Ishikawa (cell line): ENCODE data around the gene DIPK1C.

Experiments
- CEBPB ChIP-seq: IDR thresholded peaks from 2 replicates; pipeline ENCODE4 v1.6.1; 2012
- CREB1 ChIP-seq: IDR thresholded peaks from 2 replicates; pipeline ENCODE4 v1.6.1; 2012; ENCODE audit warnings: low read depth
- EGR1 ChIP-seq: IDR thresholded peaks from 2 replicates; pipeline ENCODE4 v1.6.1; 2012
- EP300 ChIP-seq: IDR thresholded peaks from 2 replicates; pipeline ENCODE4 v1.6.1; 2012; ENCODE audit warnings: borderline replicate concordance
- FOXM1 ChIP-seq: IDR thresholded peaks from 2 replicates; pipeline ENCODE4 v1.6.1; 2012; ENCODE audit warnings: low read depth, borderline replicate concordance
- NFIC ChIP-seq: IDR thresholded peaks from 2 replicates; pipeline ENCODE4 v1.6.1; 2012
- RAD21 ChIP-seq: IDR thresholded peaks from 2 replicates; pipeline ENCODE4 v1.6.1; 2012; ENCODE audit warnings: low read depth
- TAF1 ChIP-seq: IDR thresholded peaks from 2 replicates; pipeline ENCODE4 v1.6.1; 2012; ENCODE audit warnings: low read depth, mild to moderate bottlenecking
- TCF12 ChIP-seq: IDR thresholded peaks from 2 replicates; pipeline ENCODE4 v1.6.1; 2012; ENCODE audit warnings: low read depth
- TEAD4 ChIP-seq: IDR thresholded peaks from 2 replicates; pipeline ENCODE4 v1.6.1; 2012
- YY1 ChIP-seq: IDR thresholded peaks from 2 replicates; pipeline ENCODE4 v1.6.1; 2012; ENCODE audit warnings: low read depth
- TF ChIP-seq, protein P1 (sequence below): IDR thresholded peaks from 2 replicates; pipeline ENCODE4 v1.6.1; 2012; ENCODE audit warnings: low read depth, mild to moderate bottlenecking
- TF ChIP-seq, protein P2 (sequence below): IDR thresholded peaks from 2 replicates; pipeline ENCODE4 v1.6.1; 2012
- TF ChIP-seq, protein P3 (sequence below): IDR thresholded peaks from 2 replicates; pipeline ENCODE4 v1.6.1; 2012

DNA sequence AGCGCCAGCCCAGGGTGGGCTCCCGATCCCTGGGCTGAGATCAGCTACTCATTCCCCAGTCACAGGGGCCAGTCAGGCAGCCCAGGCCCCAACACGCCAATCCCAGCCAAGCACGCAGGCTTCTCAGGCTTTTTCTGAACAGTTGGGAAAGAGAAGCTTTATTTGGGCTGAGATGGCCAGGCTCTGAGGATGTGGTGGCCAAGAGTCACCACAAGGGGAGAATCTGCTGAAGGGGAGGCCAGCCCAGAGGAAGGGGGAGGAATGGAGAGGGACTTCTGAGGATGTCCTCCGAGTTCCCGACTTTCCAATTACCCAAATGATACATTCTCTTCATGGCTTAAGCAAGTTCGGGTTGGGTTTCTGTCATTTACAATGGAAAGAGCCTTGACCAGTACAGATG is 2.8 kb upstream of the DIPK1C start:
- TF ChIP-seq FOXM1 (no peak), CREB1 (no peak), EP300 (no peak), RAD21 (no peak), TAF1 (no peak), YY1 (no peak), TEAD4 (no peak), EGR1 (no peak), NFIC (no peak), TCF12 (no peak), CEBPB (no peak)
- TF ChIP-seq, protein P1, sequence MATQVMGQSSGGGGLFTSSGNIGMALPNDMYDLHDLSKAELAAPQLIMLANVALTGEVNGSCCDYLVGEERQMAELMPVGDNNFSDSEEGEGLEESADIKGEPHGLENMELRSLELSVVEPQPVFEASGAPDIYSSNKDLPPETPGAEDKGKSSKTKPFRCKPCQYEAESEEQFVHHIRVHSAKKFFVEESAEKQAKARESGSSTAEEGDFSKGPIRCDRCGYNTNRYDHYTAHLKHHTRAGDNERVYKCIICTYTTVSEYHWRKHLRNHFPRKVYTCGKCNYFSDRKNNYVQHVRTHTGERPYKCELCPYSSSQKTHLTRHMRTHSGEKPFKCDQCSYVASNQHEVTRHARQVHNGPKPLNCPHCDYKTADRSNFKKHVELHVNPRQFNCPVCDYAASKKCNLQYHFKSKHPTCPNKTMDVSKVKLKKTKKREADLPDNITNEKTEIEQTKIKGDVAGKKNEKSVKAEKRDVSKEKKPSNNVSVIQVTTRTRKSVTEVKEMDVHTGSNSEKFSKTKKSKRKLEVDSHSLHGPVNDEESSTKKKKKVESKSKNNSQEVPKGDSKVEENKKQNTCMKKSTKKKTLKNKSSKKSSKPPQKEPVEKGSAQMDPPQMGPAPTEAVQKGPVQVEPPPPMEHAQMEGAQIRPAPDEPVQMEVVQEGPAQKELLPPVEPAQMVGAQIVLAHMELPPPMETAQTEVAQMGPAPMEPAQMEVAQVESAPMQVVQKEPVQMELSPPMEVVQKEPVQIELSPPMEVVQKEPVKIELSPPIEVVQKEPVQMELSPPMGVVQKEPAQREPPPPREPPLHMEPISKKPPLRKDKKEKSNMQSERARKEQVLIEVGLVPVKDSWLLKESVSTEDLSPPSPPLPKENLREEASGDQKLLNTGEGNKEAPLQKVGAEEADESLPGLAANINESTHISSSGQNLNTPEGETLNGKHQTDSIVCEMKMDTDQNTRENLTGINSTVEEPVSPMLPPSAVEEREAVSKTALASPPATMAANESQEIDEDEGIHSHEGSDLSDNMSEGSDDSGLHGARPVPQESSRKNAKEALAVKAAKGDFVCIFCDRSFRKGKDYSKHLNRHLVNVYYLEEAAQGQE = no peak
- TF ChIP-seq, protein P2, sequence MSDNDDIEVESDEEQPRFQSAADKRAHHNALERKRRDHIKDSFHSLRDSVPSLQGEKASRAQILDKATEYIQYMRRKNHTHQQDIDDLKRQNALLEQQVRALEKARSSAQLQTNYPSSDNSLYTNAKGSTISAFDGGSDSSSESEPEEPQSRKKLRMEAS = no peak
- TF ChIP-seq, protein P3, sequence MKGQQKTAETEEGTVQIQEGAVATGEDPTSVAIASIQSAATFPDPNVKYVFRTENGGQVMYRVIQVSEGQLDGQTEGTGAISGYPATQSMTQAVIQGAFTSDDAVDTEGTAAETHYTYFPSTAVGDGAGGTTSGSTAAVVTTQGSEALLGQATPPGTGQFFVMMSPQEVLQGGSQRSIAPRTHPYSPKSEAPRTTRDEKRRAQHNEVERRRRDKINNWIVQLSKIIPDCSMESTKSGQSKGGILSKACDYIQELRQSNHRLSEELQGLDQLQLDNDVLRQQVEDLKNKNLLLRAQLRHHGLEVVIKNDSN = no peak
